HEK293 (cell line): Measurements from ENCODE around the gene CDK5.

ENCODE experiments used
- CTCF ChIA-PET: fragments of 350-600 bp; formaldehyde crosslinking; extraction: SDS; loops from one replicate; lab custom pipeline; 2021; ENCODE audit warnings: antibody characterized with exemption; lab: Yijun Ruan, JAX
- POLR2A ChIA-PET: fragments of 300-600 bp; formaldehyde crosslinking; extraction: SDS; loops from one replicate; lab custom pipeline; 2020; ENCODE audit warnings: antibody characterized with exemption, inconsistent platforms; lab: Yijun Ruan, JAX
- H3K27ac ChIP-seq: fragments of 200-500 bp; sonication (Bioruptor generic); 2 replicates; pipeline ENCODE4 v1.5.1; 2014; ENCODE audit warnings: low read depth, low read length, control low read depth, inconsistent platforms; ENCODE audit errors: extremely low read depth
- H3K36me3 ChIP-seq, 2 experiments: fragments of 200-500 bp in 1 of 2; sonication (Bioruptor generic) in 1 of 2; 1 replicate in 1 of 2; 2 replicates in 1 of 2; pipeline ENCODE4 v1.5.1; 2014 to 2017; ENCODE audit warnings: inconsistent platforms in 2 of 2, low read length in 2 of 2; ENCODE audit not compliant: control insufficient read depth in 2 of 2, insufficient read depth in 1 of 2
- H3K4me1 ChIP-seq: fragments of 200-500 bp; sonication (Bioruptor generic); 2 replicates; pipeline ENCODE4 v1.5.1; 2014; ENCODE audit warnings: mild to moderate bottlenecking, low read length, inconsistent platforms; ENCODE audit not compliant: control insufficient read depth, insufficient read depth
- H3K4me3 ChIP-seq: 2 replicates; pipeline ENCODE4 v1.5.1; 2011; ENCODE audit warnings: low read depth, mild to moderate bottlenecking, control low read depth, low read length, moderate library complexity
- H3K9me3 ChIP-seq: fragments of 200-500 bp; sonication (Bioruptor generic); 2 replicates; pipeline ENCODE4 v1.5.1; 2014; ENCODE audit warnings: low read depth, low read length, inconsistent platforms; ENCODE audit not compliant: control insufficient read depth, insufficient read depth
- GLI4 ChIP-seq: fragments of 450-650 bp; formaldehyde crosslinking; IDR thresholded peaks from 2 replicates; pipeline ENCODE4 v1.5.1; 2016; ENCODE audit warnings: missing biosample characterization, missing genetic modification characterization
- OSR2 ChIP-seq: fragments of 450-650 bp; formaldehyde crosslinking; IDR thresholded peaks from 2 replicates; pipeline ENCODE4 v1.5.1; 2016; ENCODE audit warnings: missing biosample characterization, missing genetic modification characterization
- SCRT2 ChIP-seq: fragments of 450-650 bp; formaldehyde crosslinking; IDR thresholded peaks from 2 replicates; pipeline ENCODE4 v1.5.1; 2016; ENCODE audit warnings: missing biosample characterization, missing genetic modification characterization
- SP7 ChIP-seq: fragments of 450-650 bp; formaldehyde crosslinking; IDR thresholded peaks from 2 replicates; pipeline ENCODE4 v1.5.1; 2016; ENCODE audit warnings: missing biosample characterization, missing genetic modification characterization
- WT1 ChIP-seq: fragments of 450-650 bp; formaldehyde crosslinking; IDR thresholded peaks from 2 replicates; pipeline ENCODE4 v1.5.1; 2016; ENCODE audit warnings: missing biosample characterization, missing genetic modification characterization
- ZBTB1 ChIP-seq: fragments of 450-650 bp; formaldehyde crosslinking; IDR thresholded peaks from 2 replicates; pipeline ENCODE4 v1.5.1; 2016; ENCODE audit warnings: missing biosample characterization, missing genetic modification characterization
- ZBTB48 ChIP-seq: fragments of 450-650 bp; formaldehyde crosslinking; IDR thresholded peaks from 2 replicates; pipeline ENCODE4 v1.5.1; 2016; ENCODE audit warnings: missing biosample characterization, missing genetic modification characterization
- ZNF155 ChIP-seq: fragments of 450-650 bp; formaldehyde crosslinking; IDR thresholded peaks from 2 replicates; pipeline ENCODE4 v1.5.1; 2016; ENCODE audit warnings: missing biosample characterization, missing genetic modification characterization
- ZNF2 ChIP-seq: fragments of 450-650 bp; formaldehyde crosslinking; IDR thresholded peaks from 2 replicates; pipeline ENCODE4 v1.5.1; 2016; ENCODE audit warnings: missing biosample characterization, missing genetic modification characterization
- ZNF513 ChIP-seq: fragments of 450-650 bp; IDR thresholded peaks from 2 replicates; pipeline ENCODE4 v1.5.1; 2018; ENCODE audit warnings: missing biosample characterization, missing genetic modification characterization
- ZNF561 ChIP-seq: fragments of 450-650 bp; IDR thresholded peaks from 2 replicates; pipeline ENCODE4 v1.5.1; 2018; ENCODE audit warnings: missing biosample characterization, missing genetic modification characterization, borderline replicate concordance
- ZNF585B ChIP-seq: fragments of 450-650 bp; formaldehyde crosslinking; IDR thresholded peaks from 2 replicates; pipeline ENCODE4 v1.5.1; 2016; ENCODE audit warnings: missing biosample characterization, missing genetic modification characterization
- ZNF623 ChIP-seq: fragments of 450-650 bp; formaldehyde crosslinking; IDR thresholded peaks from 2 replicates; pipeline ENCODE4 v1.5.1; 2016; ENCODE audit warnings: missing biosample characterization, missing genetic modification characterization
- ZNF768 ChIP-seq: fragments of 450-650 bp; formaldehyde crosslinking; IDR thresholded peaks from 2 replicates; pipeline ENCODE4 v1.5.1; 2018; ENCODE audit warnings: missing biosample characterization, mild to moderate bottlenecking, missing genetic modification characterization
- ZNF791 ChIP-seq: fragments of 450-650 bp; formaldehyde crosslinking; IDR thresholded peaks from 2 replicates; pipeline ENCODE4 v1.5.1; 2016; ENCODE audit warnings: missing biosample characterization, missing genetic modification characterization
- ZNF792 ChIP-seq: fragments of 450-650 bp; formaldehyde crosslinking; IDR thresholded peaks from 2 replicates; pipeline ENCODE4 v1.5.1; 2016; ENCODE audit warnings: missing biosample characterization, missing genetic modification characterization
- ZNF837 ChIP-seq: fragments of 450-650 bp; formaldehyde crosslinking; IDR thresholded peaks from 2 replicates; pipeline ENCODE4 v1.5.1; 2016; ENCODE audit warnings: missing biosample characterization, missing genetic modification characterization
- ZSCAN30 ChIP-seq: fragments of 450-650 bp; IDR thresholded peaks from 2 replicates; pipeline ENCODE4 v1.5.1; 2018; ENCODE audit warnings: missing biosample characterization, mild to moderate bottlenecking, missing genetic modification characterization, moderate library complexity
- ZXDB ChIP-seq: fragments of 450-650 bp; formaldehyde crosslinking; IDR thresholded peaks from 2 replicates; pipeline ENCODE4 v1.5.1; 2016; ENCODE audit warnings: missing biosample characterization, missing genetic modification characterization
- TF ChIP-seq, protein P1 (sequence below): fragments of 450-650 bp; formaldehyde crosslinking; optimal IDR thresholded peaks from 2 replicates; pipeline ENCODE3; 2016; ENCODE audit warnings: missing biosample characterization, mild to moderate bottlenecking, missing genetic modification characterization
- TF ChIP-seq, protein P2 (sequence below): fragments of 450-650 bp; formaldehyde crosslinking; IDR thresholded peaks from 2 replicates; pipeline ENCODE4 v1.5.1; 2017; ENCODE audit warnings: missing biosample characterization, missing genetic modification characterization
- TF ChIP-seq, protein P3 (sequence below): fragments of 450-650 bp; formaldehyde crosslinking; IDR thresholded peaks from 2 replicates; pipeline ENCODE4 v1.5.1; 2016; ENCODE audit warnings: missing biosample characterization, missing genetic modification characterization, low read depth

The CDK5 gene

DNA sequence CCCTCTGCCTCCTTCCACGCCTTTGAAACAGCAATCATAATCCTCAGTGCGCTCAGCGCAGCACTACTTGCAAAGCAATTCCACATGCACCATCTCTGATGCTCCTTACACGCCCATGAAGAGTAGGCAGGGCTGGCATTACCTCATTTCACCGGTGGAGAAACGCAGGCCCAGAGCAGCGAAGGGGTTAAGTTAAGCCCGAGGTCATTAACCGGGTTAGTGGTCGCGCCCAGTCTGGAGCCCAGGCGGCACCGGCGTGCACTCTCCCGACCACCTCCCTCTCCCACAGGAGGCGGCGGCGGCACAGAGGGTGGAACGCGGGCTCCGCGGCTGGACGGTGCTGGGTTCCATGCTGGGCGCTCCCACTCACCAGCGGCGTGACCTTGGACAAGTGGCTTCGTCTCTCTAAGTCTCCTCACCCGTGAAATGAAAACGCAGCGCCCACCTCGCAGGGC is 22.4 kb upstream of the CDK5 start (continued):
- 0 out of 2 replicates have a peak, but pooled peaks have one; percentile 11 for TF ChIP-seq SCRT2
- TF ChIP-seq WT1 (tag by site-specific recombination), result no peak
- TF ChIP-seq ZNF513 (tag by site-specific recombination), result no peak
- TF ChIP-seq GLI4 (tag by site-specific recombination), result no peak
- peak; percentile 9; the same call in 1 of the 2 replicates for TF ChIP-seq ZNF768 (tag by site-specific recombination)
- TF ChIP-seq ZNF791 (tag by site-specific recombination), result no peak
- TF ChIP-seq ZNF561, result no peak
- TF ChIP-seq, all 188 proteins: peak for 28

DNA sequence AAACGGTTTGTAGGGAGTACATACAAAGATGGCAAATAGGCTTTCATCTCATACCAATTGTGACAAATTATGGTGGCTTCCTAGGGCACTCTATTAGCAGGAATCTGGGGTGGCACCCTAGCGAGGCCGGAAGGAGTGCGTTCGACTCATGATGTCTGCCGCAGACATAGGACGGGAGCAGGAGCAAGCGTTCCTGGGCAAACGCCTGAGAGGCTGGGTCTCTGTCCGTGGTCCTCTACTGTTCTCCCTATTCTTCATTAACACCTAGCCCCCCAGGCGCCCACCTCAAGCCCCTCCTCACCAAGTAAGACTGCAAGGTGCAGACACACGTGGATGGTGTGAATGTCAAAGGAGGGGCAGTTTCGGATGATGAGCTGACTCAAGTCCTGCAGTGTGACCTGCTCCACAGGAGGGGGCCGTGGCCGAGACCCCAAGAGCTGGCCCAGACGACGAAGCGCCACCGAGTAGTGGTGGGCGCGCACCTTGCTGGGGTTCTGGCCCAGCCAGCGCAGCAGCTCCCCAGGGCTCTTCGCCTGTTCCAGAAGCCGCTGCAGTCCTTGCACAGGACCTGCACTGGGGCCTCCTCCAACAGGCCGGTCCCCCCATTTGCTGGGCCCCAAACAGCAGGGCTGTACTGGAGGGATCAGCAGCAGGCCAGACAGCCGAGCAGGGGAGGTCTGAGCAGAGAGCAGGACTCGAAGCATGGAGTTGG is 21.7 kb upstream of the CDK5 start:
- Histone ChIP-seq H3K27ac (peak overlapping the region; percentile 75; the same call in 1 of the 2 replicates), H3K36me3 (peaks cover 0 to 52% of the 10 kb centered on the region in 2 experiments; a peak in 1 of 3 replicates), H3K4me3 (peak overlapping the region; percentile 89), H3K9me3 (no peaks in the 10 kb centered on the region), H3K4me1 (peaks cover 7% of the 10 kb centered on the region; the same call in 1 of the 2 replicates)
- CTCF ChIA-PET, result no interaction called here
- TF ChIP-seq GLI4 (tag by site-specific recombination) (no peak), SCRT2 (no peak), ZNF585B (tag by site-specific recombination) (no peak), ZBTB48 (tag by site-specific recombination) (no peak), ZNF155 (tag by site-specific recombination) (no peak), ZNF792 (tag by site-specific recombination) (no peak), ZSCAN30 (tag by site-specific recombination) (no peak), OSR2 (tag by site-specific recombination) (no peak), ZNF2 (tag by site-specific recombination) (no peak), ZBTB1 (tag by site-specific recombination) (no peak), SP7 (tag by site-specific recombination) (no peak), ZNF623 (tag by site-specific recombination) (no peak), ZXDB (no peak), ZNF837 (tag by site-specific recombination) (no peak)
- TF ChIP-seq, protein P1, sequence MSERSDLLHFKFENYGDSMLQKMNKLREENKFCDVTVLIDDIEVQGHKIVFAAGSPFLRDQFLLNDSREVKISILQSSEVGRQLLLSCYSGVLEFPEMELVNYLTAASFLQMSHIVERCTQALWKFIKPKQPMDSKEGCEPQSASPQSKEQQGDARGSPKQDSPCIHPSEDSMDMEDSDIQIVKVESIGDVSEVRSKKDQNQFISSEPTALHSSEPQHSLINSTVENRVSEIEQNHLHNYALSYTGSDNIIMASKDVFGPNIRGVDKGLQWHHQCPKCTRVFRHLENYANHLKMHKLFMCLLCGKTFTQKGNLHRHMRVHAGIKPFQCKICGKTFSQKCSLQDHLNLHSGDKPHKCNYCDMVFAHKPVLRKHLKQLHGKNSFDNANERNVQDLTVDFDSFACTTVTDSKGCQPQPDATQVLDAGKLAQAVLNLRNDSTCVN (tag by site-specific recombination), result no peak
- TF ChIP-seq, protein P2, sequence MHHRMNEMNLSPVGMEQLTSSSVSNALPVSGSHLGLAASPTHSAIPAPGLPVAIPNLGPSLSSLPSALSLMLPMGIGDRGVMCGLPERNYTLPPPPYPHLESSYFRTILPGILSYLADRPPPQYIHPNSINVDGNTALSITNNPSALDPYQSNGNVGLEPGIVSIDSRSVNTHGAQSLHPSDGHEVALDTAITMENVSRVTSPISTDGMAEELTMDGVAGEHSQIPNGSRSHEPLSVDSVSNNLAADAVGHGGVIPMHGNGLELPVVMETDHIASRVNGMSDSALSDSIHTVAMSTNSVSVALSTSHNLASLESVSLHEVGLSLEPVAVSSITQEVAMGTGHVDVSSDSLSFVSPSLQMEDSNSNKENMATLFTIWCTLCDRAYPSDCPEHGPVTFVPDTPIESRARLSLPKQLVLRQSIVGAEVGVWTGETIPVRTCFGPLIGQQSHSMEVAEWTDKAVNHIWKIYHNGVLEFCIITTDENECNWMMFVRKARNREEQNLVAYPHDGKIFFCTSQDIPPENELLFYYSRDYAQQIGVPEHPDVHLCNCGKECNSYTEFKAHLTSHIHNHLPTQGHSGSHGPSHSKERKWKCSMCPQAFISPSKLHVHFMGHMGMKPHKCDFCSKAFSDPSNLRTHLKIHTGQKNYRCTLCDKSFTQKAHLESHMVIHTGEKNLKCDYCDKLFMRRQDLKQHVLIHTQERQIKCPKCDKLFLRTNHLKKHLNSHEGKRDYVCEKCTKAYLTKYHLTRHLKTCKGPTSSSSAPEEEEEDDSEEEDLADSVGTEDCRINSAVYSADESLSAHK, result no peak
- TF ChIP-seq, protein P3, sequence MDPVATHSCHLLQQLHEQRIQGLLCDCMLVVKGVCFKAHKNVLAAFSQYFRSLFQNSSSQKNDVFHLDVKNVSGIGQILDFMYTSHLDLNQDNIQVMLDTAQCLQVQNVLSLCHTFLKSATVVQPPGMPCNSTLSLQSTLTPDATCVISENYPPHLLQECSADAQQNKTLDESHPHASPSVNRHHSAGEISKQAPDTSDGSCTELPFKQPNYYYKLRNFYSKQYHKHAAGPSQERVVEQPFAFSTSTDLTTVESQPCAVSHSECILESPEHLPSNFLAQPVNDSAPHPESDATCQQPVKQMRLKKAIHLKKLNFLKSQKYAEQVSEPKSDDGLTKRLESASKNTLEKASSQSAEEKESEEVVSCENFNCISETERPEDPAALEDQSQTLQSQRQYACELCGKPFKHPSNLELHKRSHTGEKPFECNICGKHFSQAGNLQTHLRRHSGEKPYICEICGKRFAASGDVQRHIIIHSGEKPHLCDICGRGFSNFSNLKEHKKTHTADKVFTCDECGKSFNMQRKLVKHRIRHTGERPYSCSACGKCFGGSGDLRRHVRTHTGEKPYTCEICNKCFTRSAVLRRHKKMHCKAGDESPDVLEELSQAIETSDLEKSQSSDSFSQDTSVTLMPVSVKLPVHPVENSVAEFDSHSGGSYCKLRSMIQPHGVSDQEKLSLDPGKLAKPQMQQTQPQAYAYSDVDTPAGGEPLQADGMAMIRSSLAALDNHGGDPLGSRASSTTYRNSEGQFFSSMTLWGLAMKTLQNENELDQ (tag by site-specific recombination), result no peak
- POLR2A ChIA-PET, result interaction anchor here (1.2 to 4.8 kb wide), 2 partner anchors 17 to 40 kb away, joined by 3 to 22 read pairs; no protein-coding TSS in a partner anchor
